GM18909 (cell line): ENCODE results near the gene GCC2.
"Not testable (repeated sequence)": the region's sequence is repeated elsewhere in the genome, so short reads cannot be mapped to it uniquely, and the experiment has no call there.

ENCODE experiments used
- ATAC-seq: cut with Tn5 transposase; IDR thresholded peaks from one replicate; pipeline ENCODE4 v1.9.1; 2021; ENCODE audit warnings: mild to moderate bottlenecking; ENCODE audit not compliant: unreplicated experiment, poor library complexity

GCC2 gene

GRCh38 chr2:108448678-108449409 is at the start of gene GCC2:
TSS of gene GCC2 (plus strand) at chr2:108449206. CDS start at chr2:108449275, 69 bp downstream.
- peak; percentile 100 for ATAC-seq

- no peak for ATAC-seq
These were observed 49.5 kb upstream of the GCC2 start for GRCh38 chr2:108399479-108399878.

GRCh38 chr2:108401800-108402199 is 47.2 kb upstream of the GCC2 start:
- no peak for ATAC-seq

GRCh38 chr2:108403494-108403893 is 45.5 kb upstream of the GCC2 start:
- ATAC-seq = no peak

GRCh38 chr2:108404784-108405397 is 44.1 kb upstream of the GCC2 start:
- ATAC-seq = no peak

- no peak for ATAC-seq
These were observed 40.9 kb upstream of the GCC2 start for GRCh38 chr2:108407864-108408729.

- no peak for ATAC-seq
These were observed 39.2 kb upstream of the GCC2 start for GRCh38 chr2:108409768-108410167.

- no peak for ATAC-seq
These were observed 35.9 kb upstream of the GCC2 start for GRCh38 chr2:108412995-108413710.

GRCh38 chr2:108413711-108414095 is 35.3 kb upstream of the GCC2 start:
- no peak for ATAC-seq

GRCh38 chr2:108414256-108414876 is 34.6 kb upstream of the GCC2 start:
- ATAC-seq = no peak

- no peak for ATAC-seq
These were observed 34.1 kb upstream of the GCC2 start for GRCh38 chr2:108414945-108415344.

GRCh38 chr2:108417254-108417653 is 31.8 kb upstream of the GCC2 start:
- no peak for ATAC-seq

- ATAC-seq = no peak
These were observed 30.6 kb upstream of the GCC2 start for GRCh38 chr2:108418416-108418815.

GRCh38 chr2:108423067-108423466 is 25.9 kb upstream of the GCC2 start:
- no peak for ATAC-seq

- ATAC-seq = no peak
These were observed 25.3 kb upstream of the GCC2 start for GRCh38 chr2:108423502-108424251.

GRCh38 chr2:108428286-108429009 is 20.6 kb upstream of the GCC2 start:
- no peak for ATAC-seq

- not testable (repeated sequence) for ATAC-seq
These were observed 13.4 kb upstream of the GCC2 start for GRCh38 chr2:108435578-108435977.

- no peak for ATAC-seq
These were observed 12.0 kb upstream of the GCC2 start for GRCh38 chr2:108436976-108437375.

GRCh38 chr2:108441712-108442111 is 7.3 kb upstream of the GCC2 start:
- ATAC-seq = no peak
